GM12878 (cell line): ENCODE measurements around the gene IMP3. TPM values are rescaled to one million over a fixed set of nuclear protein-coding genes. Genes with fewer than 3 reads are reported as not detected.
"Not testable (repeated sequence)": the region's sequence is repeated elsewhere in the genome, so short reads cannot be mapped to it uniquely, and the experiment has no call there.

Source experiments
- ATAC-seq: fragments of 200-7000 bp; cut with Tn5 transposase; 3 replicates; pipeline ENCODE4 v1.9.1; 2020; ENCODE audit warnings: mild to moderate bottlenecking, moderate library complexity
- BruUV-seq: library from RNA; stranded (reverse); fragments of 400-500 nt; replicated peaks from 2 replicates; lab custom pipeline; 2021; lab: Mats Ljungman, UMichigan
- CTCF ChIA-PET: fragments of 300-600 bp; sonication (Branson Sonifier 250); formaldehyde crosslinking; extraction: SDS; loops from one replicate; lab custom pipeline; 2021; ENCODE audit warnings: inconsistent platforms; lab: Yijun Ruan, JAX
- POLR2A ChIA-PET: fragments of 350-600 bp; formaldehyde crosslinking; extraction: SDS; loops from one replicate; lab custom pipeline; 2021; ENCODE audit warnings: inconsistent platforms; lab: Charles Lee
- RAD21 ChIA-PET: fragments of 300-600 bp; sonication (Branson Sonifier 250); formaldehyde crosslinking; loops from one replicate; lab custom pipeline; 2023; ENCODE audit warnings: antibody characterized with exemption; ENCODE audit not compliant: unreplicated experiment; lab: Charles Lee
- SMC1A ChIA-PET: fragments of 300-600 bp; sonication (Branson Sonifier 250); formaldehyde crosslinking; loops from one replicate; lab custom pipeline; 2023; ENCODE audit not compliant: unreplicated experiment, uncharacterized antibody; lab: Charles Lee
- DNase-seq: peaks from one replicate; pipeline ENCODE4 v3.0.0-alpha.2; 2011; ENCODE audit warnings: low read depth, low spot score
- FAIRE-seq: peaks from 3 replicates; lab custom pipeline; 2011; peaks lifted over from hg19 to GRCh38; lab: Jason Lieb, UNC
- H2AFZ ChIP-seq: 2 replicates; pipeline ENCODE4 v1.6.0; 2011; ENCODE audit warnings: low read depth, low read length, control low read depth; ENCODE audit not compliant: control insufficient read depth
- H3K27ac ChIP-seq: 2 replicates; pipeline ENCODE4 v1.5.1; 2011; ENCODE audit warnings: control low read depth; ENCODE audit not compliant: control insufficient read depth, insufficient read depth
- H3K27me3 ChIP-seq, 2 experiments: replicated peaks in 1 of 2; 2 replicates each; pipeline versions ENCODE4 v1.6.0 to v1.6.1; 2011; ENCODE audit warnings: low read length in 1 of 2; ENCODE audit not compliant: control insufficient read depth in 2 of 2, insufficient read depth in 2 of 2
- H3K36me3 ChIP-seq, 2 experiments: 2 replicates each; pipeline ENCODE4 v1.5.1; 2011; ENCODE audit warnings: low read length in 1 of 2; ENCODE audit not compliant: control insufficient read depth in 2 of 2, insufficient read depth in 2 of 2
- H3K4me1 ChIP-seq: 2 replicates; pipeline ENCODE4 v1.6.1; 2011; ENCODE audit warnings: mild to moderate bottlenecking, low read length, moderate library complexity, mixed read lengths; ENCODE audit not compliant: control insufficient read depth, insufficient read depth
- H3K4me2 ChIP-seq: 2 replicates; pipeline ENCODE4 v1.6.0; 2011; ENCODE audit warnings: control low read depth; ENCODE audit not compliant: control insufficient read depth, insufficient read depth
- H3K4me3 ChIP-seq: fragments of 200-600 bp; sonication (generic); 2 replicates; pipeline ENCODE4 v1.5.1; 2016
- H3K79me2 ChIP-seq: 2 replicates; pipeline ENCODE4 v1.6.0; 2011; ENCODE audit warnings: low read length; ENCODE audit not compliant: control insufficient read depth, insufficient read depth
- H3K9ac ChIP-seq: 2 replicates; pipeline ENCODE4 v1.8.0; 2011; ENCODE audit warnings: low read length, control low read depth, mixed read lengths; ENCODE audit not compliant: control insufficient read depth, insufficient read depth
- H3K9me3 ChIP-seq: replicated peaks from 3 replicates; pipeline ENCODE4 v1.5.1; 2011; ENCODE audit warnings: mild to moderate bottlenecking, low read length; ENCODE audit not compliant: control insufficient read depth, insufficient read depth
- H4K20me1 ChIP-seq: 2 replicates; pipeline ENCODE4 v1.6.0; 2011; ENCODE audit not compliant: control insufficient read depth, insufficient read depth
- E2F8 ChIP-seq: fragments of 450-650 bp; IDR thresholded peaks from 2 replicates; pipeline ENCODE4 v1.6.1; 2018; ENCODE audit warnings: mild to moderate bottlenecking, low read depth, moderate library complexity; ENCODE audit not compliant: partially characterized antibody
- FOS ChIP-seq: IDR thresholded peaks from 3 replicates; pipeline ENCODE4 v1.6.1; 2011; ENCODE audit warnings: borderline replicate concordance; ENCODE audit not compliant: insufficient read length; ENCODE audit errors: extremely low read depth
- KAT2A ChIP-seq: conservative IDR thresholded peaks from 2 replicates; pipeline ENCODE4 v1.6.1; 2011; ENCODE audit warnings: low read depth, low read length; ENCODE audit not compliant: control insufficient read depth
- RBBP5 ChIP-seq: fragments of 200-600 bp; sonication (generic); conservative IDR thresholded peaks from 2 replicates; pipeline ENCODE4 v1.6.1; 2016
- SREBF2 ChIP-seq: IDR thresholded peaks from 2 replicates; pipeline ENCODE4 v1.6.1; 2012; ENCODE audit warnings: mild to moderate bottlenecking, low read length
- ZNF24 ChIP-seq: fragments of 450-650 bp; IDR thresholded peaks from 2 replicates; pipeline ENCODE4 v1.6.1; 2017; ENCODE audit warnings: antibody characterized with exemption, mild to moderate bottlenecking
- WGBS: methylation state at CpG from one replicate; pipeline ENCODE4 v1.1.6; 2016; ENCODE audit warnings: low lambda C conversion rate; ENCODE audit not compliant: insufficient replicate concordance, insufficient coverage; ENCODE audit errors: missing lambda C conversion rate; 5-methylcytosine and 5-hydroxymethylcytosine counted together
- in situ Hi-C: fragments of 300-500 bp; cut with MboI; formaldehyde crosslinking; loops from 9 replicates; pipeline ENCODE4 v1.14.3; 2018; ENCODE audit warnings: mixed read lengths
- intact Hi-C: fragments of 100-400 bp; cut with micrococcal nuclease; formaldehyde crosslinking; loops from one replicate; pipeline ENCODE4 v1.14.2; 2022; ENCODE audit not compliant: unreplicated experiment
- polyA plus RNA-seq, 11 experiments: library from polyadenylated mRNA; depleted of rRNA in 4 of 11; unstranded in 6 of 11; stranded (reverse) in 5 of 11; fragments of >200 nt; fragmentation: Nextera tagmentation in 4 of 11; fragmentation: Illumina TruSeq in 1 of 11; extraction: Ambion mirVana in 4 of 11; extraction: Trizol in 1 of 11; gene quantifications; 1 replicate in 1 of 11; 2 replicates in 10 of 11; pipeline versions ENCODE4 v1.2.1 to v1.2.3, GENCODE V29; 2011 to 2016; ENCODE audit warnings: inconsistent platforms in 2 of 11, missing spikeins in 2 of 11, low read depth in 1 of 11
- total RNA-seq, 4 experiments: library from RNA; depleted of rRNA in 3 of 4; stranded (reverse); fragments of >200 nt in 3 of 4; fragmentation: Illumina TruSeq in 1 of 4; extraction: Trizol in 1 of 4; gene quantifications; 2 replicates each; pipeline versions ENCODE4 v1.2.1 to v1.2.3, GENCODE V29; 2013 to 2021

The IMP3 gene
- total and polyA plus RNA-seq, 10 of the 15 experiments (the other 5 are each of a cell fraction or from before 2014, with no cell fraction given): 13.3 to 208 (median 85.2) TPM

GRCh38 chr15:75680007-75680789 lies 40.2 kb upstream of the IMP3 start:
- ATAC-seq: no peak
- H3K9me3 ChIP-seq: no peaks in the 10 kb centered on the region
- H3K27ac ChIP-seq: no peak overlapping the region
- no peaks in the 10 kb centered on the region for H4K20me1 ChIP-seq
- in situ Hi-C loops: no loop called here
- BruUV-seq: no TSS peak
- ChIA-PET POLR2A (interaction anchor here (0.6 to 0.7 kb wide), 2 partner anchors 81 to 972 kb away, joined by 6 to 8 read pairs; no protein-coding TSS in a partner anchor), SMC1A (interaction anchor here (1.2 to 1.4 kb wide), 2 partner anchors 171 to 313 kb away, joined by 3 to 5 read pairs; no protein-coding TSS in a partner anchor)
- no peak overlapping the region for H3K4me3 ChIP-seq
- no peak overlapping the region for H3K9ac ChIP-seq
- H3K4me2 ChIP-seq: no peak overlapping the region
- H3K4me1 ChIP-seq: no peaks in the 10 kb centered on the region
- H3K79me2 ChIP-seq: no peaks in the 10 kb centered on the region
- DNase-seq: no peak
- WGBS: 32% methylated on average over 11 of the region's 11 CpGs
- no peak for TF ChIP-seq E2F8
- TF ChIP-seq SREBF2: no peak
- TF ChIP-seq ZNF24: no peak
- TF ChIP-seq FOS: no peak
- TF ChIP-seq RBBP5: no peak
- no peak for TF ChIP-seq KAT2A
- TF ChIP-seq, all 136 proteins: peak for 0
- ChIA-PET RAD21 (interaction anchor here (1.5 to 1.8 kb wide), 3 partner anchors 33 to 312 kb away, joined by 4 to 7 read pairs (median 5); partner anchors contain the start of gene SNX33), CTCF (interaction anchor here (0.6 to 6.8 kb wide), 4 partner anchors 53 to 470 kb away, joined by 3 to 58 read pairs (median 7); partner anchors contain the start of gene MAN2C1)
- intact Hi-C loops: no loop called here
- Histone ChIP-seq H3K36me3 (no peaks in the 10 kb centered on the region), H3K27me3 (peaks cover 0 to 1% of the 10 kb centered on the region in 2 experiments; a peak in 1 of 4 replicates), H2AFZ (no peak overlapping the region)
- FAIRE-seq: no peak

- H3K27me3 ChIP-seq, RAD21 ChIA-PET, H3K36me3 ChIP-seq, in situ Hi-C loops, DNase-seq, H3K4me1 ChIP-seq, intact Hi-C loops, H3K4me3 ChIP-seq, H3K9me3 ChIP-seq, H3K4me2 ChIP-seq, H2AFZ ChIP-seq, H3K79me2 ChIP-seq, BruUV-seq, FAIRE-seq, H3K9ac ChIP-seq, ATAC-seq, H3K27ac ChIP-seq, H4K20me1 ChIP-seq: not testable (repeated sequence)
- WGBS: 31% methylated on average over 6 of the region's 6 CpGs
- ChIA-PET CTCF (interaction anchor here (1.0 to 2.5 kb wide), 3 partner anchors 47 to 310 kb away, joined by 3 to 10 read pairs (median 3); partner anchors contain the start of gene MAN2C1), POLR2A (interaction anchor here (1.0 kb wide), 1 partner anchor 38 kb away, joined by 3 read pairs; the partner anchor contains the start of gene IMP3), SMC1A (interaction anchor here (0.5 kb wide), 1 partner anchor 182 kb away, joined by 3 read pairs; no protein-coding TSS in a partner anchor)
Observed at GRCh38 chr15:75678324-75678690, 38.3 kb upstream of the IMP3 start.
